DOHH2 (cell line): Measurements from ENCODE around the gene AURKAIP1.

Experiments used
- EZH2phosphoT487 ChIP-seq: fragments of 200-600 bp; sonication (generic); IDR thresholded peaks from 2 replicates; pipeline ENCODE4 v1.6.1; 2017; ENCODE audit warnings: borderline replicate concordance, mild to moderate bottlenecking, antibody characterized with exemption, low read length, moderate library complexity, mixed read lengths
- TF ChIP-seq, protein P1 (sequence below): fragments of 200-600 bp; sonication (generic); IDR thresholded peaks from one replicate; pipeline ENCODE4 v1.5.1; 2014; ENCODE audit warnings: antibody characterized with exemption, mild to moderate bottlenecking, low read depth, low read length; ENCODE audit not compliant: poor library complexity, severe bottlenecking

GRCh38 chr1:1376551-1377226 is 1.7 kb upstream of the AURKAIP1 start:
- TF ChIP-seq, protein P1, sequence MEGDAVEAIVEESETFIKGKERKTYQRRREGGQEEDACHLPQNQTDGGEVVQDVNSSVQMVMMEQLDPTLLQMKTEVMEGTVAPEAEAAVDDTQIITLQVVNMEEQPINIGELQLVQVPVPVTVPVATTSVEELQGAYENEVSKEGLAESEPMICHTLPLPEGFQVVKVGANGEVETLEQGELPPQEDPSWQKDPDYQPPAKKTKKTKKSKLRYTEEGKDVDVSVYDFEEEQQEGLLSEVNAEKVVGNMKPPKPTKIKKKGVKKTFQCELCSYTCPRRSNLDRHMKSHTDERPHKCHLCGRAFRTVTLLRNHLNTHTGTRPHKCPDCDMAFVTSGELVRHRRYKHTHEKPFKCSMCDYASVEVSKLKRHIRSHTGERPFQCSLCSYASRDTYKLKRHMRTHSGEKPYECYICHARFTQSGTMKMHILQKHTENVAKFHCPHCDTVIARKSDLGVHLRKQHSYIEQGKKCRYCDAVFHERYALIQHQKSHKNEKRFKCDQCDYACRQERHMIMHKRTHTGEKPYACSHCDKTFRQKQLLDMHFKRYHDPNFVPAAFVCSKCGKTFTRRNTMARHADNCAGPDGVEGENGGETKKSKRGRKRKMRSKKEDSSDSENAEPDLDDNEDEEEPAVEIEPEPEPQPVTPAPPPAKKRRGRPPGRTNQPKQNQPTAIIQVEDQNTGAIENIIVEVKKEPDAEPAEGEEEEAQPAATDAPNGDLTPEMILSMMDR, result no peak
- no peak for TF ChIP-seq EZH2phosphoT487
